Thymus (tissue), 11 donors: ENCODE results near the gene MAGEA12. TPM values are rescaled to one million over a fixed set of nuclear protein-coding genes. Genes with fewer than 3 reads are reported as not detected.
"Not testable (repeated sequence)": the region's sequence is repeated elsewhere in the genome, so short reads cannot be mapped to it uniquely, and the experiment has no call there.

Source experiments
- DNase-seq, 9 donors: peaks; one replicate each; pipeline ENCODE4 v3.0.0-alpha.2; 2013; ENCODE audit warnings: low spot score in 9 of 9, low read depth in 6 of 9, missing footprints in 1 of 9
- H3K27ac ChIP-seq, 2 donors: one replicate each; pipeline ENCODE4 v1.5.1; 2013; ENCODE audit warnings: control low read depth in 1 of 2, low read depth in 1 of 2, low read length in 1 of 2, mild to moderate bottlenecking in 1 of 2, moderate library complexity in 1 of 2
- H3K27me3 ChIP-seq, 2 donors: one replicate each; pipeline ENCODE4 v1.5.1; 2013; ENCODE audit warnings: low read length in 1 of 2; ENCODE audit not compliant: control insufficient read depth in 2 of 2, insufficient read depth in 1 of 2
- H3K36me3 ChIP-seq, 2 donors: one replicate each; pipeline ENCODE4 v1.5.1; 2013; ENCODE audit warnings: low read length in 1 of 2, mild to moderate bottlenecking in 1 of 2, moderate library complexity in 1 of 2; ENCODE audit not compliant: control insufficient read depth in 2 of 2, insufficient read depth in 2 of 2
- H3K4me1 ChIP-seq, 2 donors: one replicate each; pipeline ENCODE4 v1.5.1; 2013; ENCODE audit warnings: low read length in 2 of 2; ENCODE audit not compliant: control insufficient read depth in 2 of 2, insufficient read depth in 2 of 2
- H3K4me3 ChIP-seq, 2 donors: one replicate each; pipeline ENCODE4 v1.5.1; 2013; ENCODE audit warnings: low read length in 2 of 2, control low read depth in 1 of 2, mild to moderate bottlenecking in 1 of 2
- H3K9me3 ChIP-seq, 2 donors: one replicate each; pipeline ENCODE4 v1.5.1; 2013; ENCODE audit warnings: low read length in 1 of 2, mild to moderate bottlenecking in 1 of 2; ENCODE audit not compliant: control insufficient read depth in 2 of 2, insufficient read depth in 1 of 2
- WGBS: extraction: QIAGEN DNeasy Blood & Tissue Kit; methylation state at CpG from one replicate; pipeline ENCODE4 v1.1.7; 2013; 5-methylcytosine and 5-hydroxymethylcytosine counted together
- polyA plus RNA-seq: library from polyadenylated mRNA; stranded (reverse); fragments of 200-250 nt; gene quantifications from one replicate; pipeline ENCODE4 v1.2.3, GENCODE V29; 2013
- total RNA-seq: library from RNA; stranded (reverse); fragments of 120-200 nt; gene quantifications from one replicate; pipeline ENCODE4 v1.2.4, GENCODE V29; 2013
- donor health status: healthy.

MAGEA12 gene
- total and polyA plus RNA-seq, 2 donors, result 0.05 TPM; not detected in 1

DNA sequence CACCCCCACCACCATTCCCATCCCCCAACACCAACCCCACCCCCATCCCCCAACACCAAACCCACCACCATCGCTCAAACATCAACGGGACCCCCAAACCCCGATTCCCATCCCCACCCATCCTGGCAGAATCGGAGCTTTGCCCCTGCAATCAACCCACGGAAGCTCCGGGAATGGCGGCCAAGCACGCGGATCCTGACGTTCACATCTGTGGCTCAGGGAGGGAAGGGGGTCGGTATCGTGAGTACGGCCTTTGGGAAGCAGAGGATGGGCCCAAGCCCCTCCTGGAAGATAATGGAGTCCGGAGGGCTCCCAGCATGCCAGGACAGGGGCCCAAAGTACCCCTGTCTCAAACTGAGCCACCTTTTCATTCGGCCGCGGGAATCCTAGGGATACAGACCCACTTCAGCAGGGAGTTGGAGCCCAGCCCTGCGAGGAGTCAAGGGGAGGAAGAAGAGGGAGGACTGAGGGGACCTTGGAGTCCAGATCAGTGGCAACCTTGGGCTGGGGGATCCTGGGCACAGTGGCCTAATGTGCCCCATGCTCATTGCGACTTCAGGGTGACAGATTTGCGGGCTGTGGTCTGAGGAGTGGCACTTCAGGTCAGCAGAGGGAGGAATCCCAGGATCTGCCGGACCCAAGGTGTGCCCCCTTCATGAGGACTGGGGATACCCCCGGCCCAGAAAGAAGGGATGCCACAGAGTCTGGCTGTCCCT is 744 bp downstream of the MAGEA12 start:
- DNase-seq, H3K27ac ChIP-seq: not testable (repeated sequence)
- 97% methylated on average over 22 of the region's 22 CpGs for WGBS

DNA sequence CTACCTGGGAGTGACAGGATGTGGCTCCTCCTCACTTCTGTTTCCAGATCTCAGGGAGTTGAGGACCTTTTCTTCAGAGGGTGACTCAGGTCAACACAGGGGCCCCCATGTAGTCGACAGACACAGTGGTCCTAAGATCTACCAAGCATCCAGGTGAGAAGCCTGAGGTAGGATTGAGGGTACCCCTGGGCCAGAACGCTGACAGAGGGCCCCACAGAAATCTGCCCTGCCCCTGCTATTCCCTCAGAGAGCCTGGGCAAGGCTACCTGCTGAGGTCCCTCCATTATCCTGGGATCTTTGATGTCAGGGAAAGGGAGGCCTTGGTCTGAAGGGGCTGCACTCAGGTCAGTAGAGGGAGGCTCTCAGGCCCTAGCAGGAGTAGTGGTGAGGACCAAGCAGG is 1.5 kb downstream of the MAGEA12 start:
- Histone ChIP-seq H3K27me3 (no peaks in the 10 kb centered on the region), H3K4me1 (no peaks in the 10 kb centered on the region), H3K36me3 (no peaks in the 10 kb centered on the region), H3K9me3 (no peaks in the 10 kb centered on the region), H3K27ac (no peak overlapping the region), H3K4me3 (no peak overlapping the region)
- DNase-seq, result no peak
- WGBS, result 86% methylated on average over 2 of the region's 2 CpGs

More for the DNA sequence above, 744 bp downstream of the MAGEA12 start:
- H3K4me1 ChIP-seq, H3K27me3 ChIP-seq, H3K4me3 ChIP-seq, H3K36me3 ChIP-seq, H3K9me3 ChIP-seq: not testable (repeated sequence)

DNA sequence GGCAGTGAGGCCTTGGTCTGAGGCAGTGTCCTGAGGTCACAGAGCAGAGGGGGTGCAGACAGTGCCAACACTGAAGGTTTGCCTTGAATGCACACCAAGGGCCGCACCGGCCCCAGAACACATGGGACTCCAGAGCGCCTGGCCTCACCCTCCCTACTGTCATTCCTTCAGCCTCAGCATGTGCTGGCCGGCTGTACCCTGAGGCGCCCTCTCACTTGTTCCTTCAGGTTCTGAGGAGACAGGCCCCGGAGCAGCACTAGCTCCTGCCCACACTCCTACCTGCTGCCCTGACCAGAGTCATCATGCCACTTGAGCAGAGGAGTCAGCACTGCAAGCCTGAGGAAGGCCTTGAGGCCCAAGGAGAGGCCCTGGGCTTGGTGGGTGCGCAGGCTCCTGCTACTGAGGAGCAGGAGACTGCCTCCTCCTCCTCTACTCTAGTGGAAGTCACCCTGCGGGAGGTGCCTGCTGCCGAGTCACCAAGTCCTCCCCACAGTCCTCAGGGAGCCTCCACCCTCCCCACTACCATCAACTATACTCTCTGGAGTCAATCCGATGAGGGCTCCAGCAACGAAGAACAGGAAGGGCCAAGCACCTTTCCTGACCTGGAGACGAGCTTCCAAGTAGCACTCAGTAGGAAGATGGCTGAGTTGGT is 2.4 kb downstream of the MAGEA12 start:
- no peaks in the 10 kb centered on the region for H3K9me3 ChIP-seq
- H3K27ac ChIP-seq, result no peak overlapping the region
- no peaks in the 10 kb centered on the region for H3K36me3 ChIP-seq
- no peak for DNase-seq
- no peaks in the 10 kb centered on the region for H3K27me3 ChIP-seq
- no peaks in the 10 kb centered on the region for H3K4me1 ChIP-seq
- no peak overlapping the region for H3K4me3 ChIP-seq
- WGBS, result 97% methylated on average over 12 of the region's 12 CpGs

DNA sequence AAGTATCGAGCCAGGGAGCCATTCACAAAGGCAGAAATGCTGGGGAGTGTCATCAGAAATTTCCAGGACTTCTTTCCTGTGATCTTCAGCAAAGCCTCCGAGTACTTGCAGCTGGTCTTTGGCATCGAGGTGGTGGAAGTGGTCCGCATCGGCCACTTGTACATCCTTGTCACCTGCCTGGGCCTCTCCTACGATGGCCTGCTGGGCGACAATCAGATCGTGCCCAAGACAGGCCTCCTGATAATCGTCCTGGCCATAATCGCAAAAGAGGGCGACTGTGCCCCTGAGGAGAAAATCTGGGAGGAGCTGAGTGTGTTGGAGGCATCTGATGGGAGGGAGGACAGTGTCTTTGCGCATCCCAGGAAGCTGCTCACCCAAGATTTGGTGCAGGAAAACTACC is 3.0 kb downstream of the MAGEA12 start:
- H3K4me1 ChIP-seq, H3K36me3 ChIP-seq, H3K27me3 ChIP-seq, H3K4me3 ChIP-seq, H3K27ac ChIP-seq, DNase-seq, H3K9me3 ChIP-seq: not testable (repeated sequence)
- WGBS, result 98% methylated on average over 12 of the region's 12 CpGs

DNA sequence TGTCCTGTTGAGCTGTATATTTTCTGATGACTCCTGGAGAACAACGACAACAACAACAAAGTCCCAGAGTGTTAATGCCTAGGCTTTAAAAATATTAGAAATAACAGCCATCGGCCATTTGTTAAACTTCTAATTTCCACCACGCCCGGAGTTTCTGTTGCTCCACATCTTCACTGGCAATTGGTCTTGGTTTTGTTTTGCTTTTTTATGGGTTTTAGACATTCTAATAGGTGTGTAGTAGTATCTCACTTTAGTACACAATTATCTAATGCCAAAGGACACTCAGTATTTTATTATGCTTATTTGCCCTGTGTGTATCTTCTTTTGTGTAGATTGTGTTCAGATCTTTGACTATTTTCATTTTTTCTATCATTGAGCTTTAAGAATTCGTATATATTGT is 5.0 kb downstream of the MAGEA12 start:
- Histone ChIP-seq H3K27ac (no peak overlapping the region), H3K36me3 (no peaks in the 10 kb centered on the region)
- WGBS, result 96% methylated on average over 5 of the region's 5 CpGs

DNA sequence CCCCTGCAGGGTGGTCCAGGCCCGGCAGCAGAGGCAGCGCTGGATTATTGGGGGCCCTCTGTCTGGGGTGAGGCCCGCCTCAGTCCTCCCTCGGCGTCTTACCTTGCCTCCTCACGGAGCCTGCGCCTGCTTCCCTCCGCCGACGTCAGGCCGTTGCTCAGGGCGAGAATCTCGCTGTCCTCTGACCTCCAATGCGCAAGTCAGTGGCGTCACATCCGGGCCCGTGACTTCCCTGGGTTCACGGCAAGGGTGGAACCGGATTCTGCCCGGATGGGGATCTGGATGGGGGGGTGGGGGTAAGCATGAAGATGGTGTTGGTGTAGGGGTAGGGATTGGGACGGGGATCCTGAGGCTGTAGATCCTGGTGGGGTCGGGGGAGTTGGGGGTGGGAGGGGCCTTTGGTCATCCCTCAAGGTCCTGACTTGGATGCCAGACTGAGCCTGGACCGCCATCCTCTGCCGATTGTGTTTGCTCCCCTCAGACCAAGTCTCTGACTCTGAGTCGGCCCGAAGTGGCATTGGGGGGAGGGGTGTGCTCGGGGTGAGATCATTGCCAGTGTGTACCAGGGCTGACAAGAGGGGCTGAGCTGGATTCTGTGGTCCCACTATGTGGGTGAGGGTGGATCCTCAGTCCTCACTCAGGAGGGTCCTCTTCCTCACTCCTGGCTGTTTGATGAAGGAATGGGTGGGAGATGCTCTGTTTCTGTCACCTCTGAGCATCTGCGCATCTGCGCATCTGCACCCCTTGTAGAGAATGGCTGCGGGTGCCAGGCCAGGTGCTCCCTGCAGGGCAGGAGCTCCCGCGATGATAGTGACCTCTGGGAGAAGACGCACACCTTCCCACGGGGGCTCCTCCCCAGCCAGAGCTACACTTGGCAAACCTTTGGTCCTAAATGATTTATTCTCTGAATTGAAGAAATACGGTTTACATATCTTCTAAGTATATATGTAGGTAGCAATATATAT is 20.4 kb downstream of the MAGEA12 start, which contains the start of gene MAGEA2:
TSS of gene MAGEA2 (minus strand) at position 157 of the 965 bp plus-strand sequence. CDS start 2,479 bp downstream, outside the sequence.
- no CpG with 5 or more reads among the region's 35 CpGs for WGBS
- H3K27ac ChIP-seq, H3K36me3 ChIP-seq, DNase-seq, H3K4me1 ChIP-seq, H3K4me3 ChIP-seq, H3K9me3 ChIP-seq, H3K27me3 ChIP-seq: not testable (repeated sequence)

More for the DNA sequence above, 5.0 kb downstream of the MAGEA12 start:
- Histone ChIP-seq H3K9me3 (no peaks in the 10 kb centered on the region), H3K27me3 (no peaks in the 10 kb centered on the region), H3K4me1 (no peaks in the 10 kb centered on the region), H3K4me3 (no peak overlapping the region)
- no peak for DNase-seq

DNA sequence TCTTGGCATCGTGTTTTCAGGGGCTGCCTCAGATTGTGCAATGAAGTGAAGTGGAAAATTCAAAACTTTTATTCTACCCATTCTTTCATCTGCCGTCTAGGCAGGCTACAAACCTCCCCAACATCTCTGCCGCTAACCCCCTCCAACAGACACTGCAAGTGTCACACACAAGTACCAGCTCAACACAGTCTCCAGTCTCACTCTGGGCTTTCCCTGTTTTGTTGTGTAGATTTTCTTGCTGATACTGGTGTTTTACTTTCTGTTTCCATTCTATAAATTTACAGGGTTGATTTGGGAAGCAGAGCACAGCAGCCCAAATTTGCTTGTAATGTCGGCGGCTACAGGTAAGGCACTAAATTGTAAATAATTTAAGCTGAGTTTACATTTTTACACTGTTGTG is 21.3 kb downstream of the MAGEA12 start:
- not testable (repeated sequence) for DNase-seq, H3K27me3 ChIP-seq, H3K36me3 ChIP-seq, H3K9me3 ChIP-seq, H3K4me1 ChIP-seq, H3K4me3 ChIP-seq, H3K27ac ChIP-seq
- WGBS, result no CpG with 5 or more reads among the region's 5 CpGs

DNA sequence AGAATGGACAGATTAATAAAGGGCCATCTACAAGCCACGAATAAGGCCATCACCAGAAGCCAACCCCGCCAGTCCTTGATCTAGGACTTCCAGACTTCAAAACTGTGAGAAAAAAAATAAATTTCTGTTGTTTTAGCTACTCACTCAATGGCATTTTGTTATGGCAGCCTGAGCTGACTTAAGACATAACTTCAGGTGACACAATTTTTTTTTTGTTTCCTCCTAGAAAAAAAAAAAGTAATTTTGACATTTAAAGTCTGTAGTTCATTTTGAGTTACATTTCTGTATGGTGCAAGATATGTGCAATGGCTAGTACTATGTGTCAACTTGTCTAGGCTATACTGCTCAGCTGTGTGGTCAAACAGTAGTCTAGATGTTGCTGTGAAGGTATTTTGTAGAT is 25.4 kb downstream of the MAGEA12 start, which contains the start of gene CSAG3:
TSS of gene CSAG3 (plus strand) at position 301 of the 400 bp plus-strand sequence.
- WGBS, result no CpG with 5 or more reads among the region's 2 CpGs
- H3K4me1 ChIP-seq, result not testable (repeated sequence)

DNA sequence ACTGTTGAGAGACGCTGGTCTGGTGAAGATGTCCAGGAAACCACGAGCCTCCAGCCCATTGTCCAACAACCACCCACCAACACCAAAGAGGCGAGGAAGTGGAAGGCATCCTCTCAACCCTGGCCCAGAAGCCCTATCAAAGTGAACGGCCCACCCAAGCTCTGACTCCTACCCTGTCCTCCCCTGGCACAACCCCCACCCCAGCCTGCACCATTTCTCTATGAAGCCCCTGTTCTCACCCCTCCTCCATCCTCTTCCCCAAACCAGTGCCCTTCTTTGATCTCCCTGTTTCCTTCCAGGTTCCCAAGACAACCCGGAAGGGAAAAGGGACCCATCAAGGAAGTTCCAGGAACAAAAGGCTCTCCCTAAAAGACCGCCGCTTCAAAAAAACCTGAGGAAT is 26.0 kb downstream of the MAGEA12 start:
- DNase-seq, H3K36me3 ChIP-seq, H3K4me3 ChIP-seq, H3K9me3 ChIP-seq, H3K27me3 ChIP-seq, H3K27ac ChIP-seq, H3K4me1 ChIP-seq: not testable (repeated sequence)
- 75% methylated on average over 2 of the region's 7 CpGs for WGBS

More for the DNA sequence above, 25.4 kb downstream of the MAGEA12 start, which contains the start of gene CSAG3:
- H3K27me3 ChIP-seq, H3K4me3 ChIP-seq, DNase-seq, H3K9me3 ChIP-seq, H3K27ac ChIP-seq, H3K36me3 ChIP-seq: not testable (repeated sequence)
